K562 (cell line): Measurements from ENCODE around the gene CTNNA3.

Experiments
- DPF2 ChIP-seq: fragments of 450-650 bp; IDR thresholded peaks from 2 replicates; pipeline ENCODE4 v1.6.1; 2016
- HEY1 ChIP-seq: fragments of 250-450 bp; sonication (Bioruptor Pico); IDR thresholded peaks from 2 replicates; pipeline ENCODE4 v1.5.0; 2020; ENCODE audit warnings: mild to moderate bottlenecking, moderate library complexity, borderline replicate concordance
- NELFE ChIP-seq: IDR thresholded peaks from 2 replicates; pipeline ENCODE4 v1.6.1; 2011; ENCODE audit warnings: mild to moderate bottlenecking; ENCODE audit not compliant: insufficient read depth, insufficient read length
- NR2C2 ChIP-seq, 2 experiments: fragments of 200-800 bp in 1 of 2; sonication (Bioruptor generic) in 1 of 2; sonication (generic) in 1 of 2; formaldehyde crosslinking in 1 of 2; IDR thresholded peaks; 2 replicates each; pipeline versions ENCODE4 v1.6.1 to v1.8.0; 2016 to 2022; ENCODE audit warnings: mild to moderate bottlenecking in 1 of 2, missing compliant biosample characterization in 1 of 2, missing genetic modification characterization in 1 of 2, missing genetic modification reagents in 1 of 2
- POLR2G ChIP-seq: fragments of 200-400 bp; formaldehyde crosslinking; IDR thresholded peaks from 2 replicates; pipeline ENCODE4 v1.6.1; 2017; ENCODE audit warnings: low read depth, mild to moderate bottlenecking, antibody characterized with exemption, low read length, moderate library complexity
- RAD21 ChIP-seq, 2 experiments: fragments of 250-450 bp in 1 of 2; fragments of 450-650 bp in 1 of 2; sonication (Bioruptor Pico) in 1 of 2; formaldehyde crosslinking in 1 of 2; IDR thresholded peaks in 1 of 2; conservative IDR thresholded peaks in 1 of 2; 2 replicates each; pipeline versions ENCODE4 v1.4.0 to v1.8.0; 2020 to 2022; ENCODE audit warnings: mild to moderate bottlenecking in 2 of 2, moderate library complexity in 1 of 2
- SETDB1 ChIP-seq: IDR thresholded peaks from one replicate; pipeline ENCODE4 v1.6.1; 2012; ENCODE audit warnings: low read length, control low read depth, inconsistent platforms
- YY1 ChIP-seq, 3 experiments: IDR thresholded peaks; 2 replicates each; pipeline ENCODE4 v1.6.1; 2011; ENCODE audit warnings: low read length in 2 of 3, mild to moderate bottlenecking in 2 of 3, moderate library complexity in 2 of 3, borderline replicate concordance in 1 of 3, control low read depth in 1 of 3, low read depth in 1 of 3; ENCODE audit not compliant: insufficient read depth in 3 of 3, insufficient replicate concordance in 2 of 3, control insufficient read depth in 1 of 3, insufficient read length in 1 of 3; ENCODE audit errors: extremely low read depth in 1 of 3

DNA sequence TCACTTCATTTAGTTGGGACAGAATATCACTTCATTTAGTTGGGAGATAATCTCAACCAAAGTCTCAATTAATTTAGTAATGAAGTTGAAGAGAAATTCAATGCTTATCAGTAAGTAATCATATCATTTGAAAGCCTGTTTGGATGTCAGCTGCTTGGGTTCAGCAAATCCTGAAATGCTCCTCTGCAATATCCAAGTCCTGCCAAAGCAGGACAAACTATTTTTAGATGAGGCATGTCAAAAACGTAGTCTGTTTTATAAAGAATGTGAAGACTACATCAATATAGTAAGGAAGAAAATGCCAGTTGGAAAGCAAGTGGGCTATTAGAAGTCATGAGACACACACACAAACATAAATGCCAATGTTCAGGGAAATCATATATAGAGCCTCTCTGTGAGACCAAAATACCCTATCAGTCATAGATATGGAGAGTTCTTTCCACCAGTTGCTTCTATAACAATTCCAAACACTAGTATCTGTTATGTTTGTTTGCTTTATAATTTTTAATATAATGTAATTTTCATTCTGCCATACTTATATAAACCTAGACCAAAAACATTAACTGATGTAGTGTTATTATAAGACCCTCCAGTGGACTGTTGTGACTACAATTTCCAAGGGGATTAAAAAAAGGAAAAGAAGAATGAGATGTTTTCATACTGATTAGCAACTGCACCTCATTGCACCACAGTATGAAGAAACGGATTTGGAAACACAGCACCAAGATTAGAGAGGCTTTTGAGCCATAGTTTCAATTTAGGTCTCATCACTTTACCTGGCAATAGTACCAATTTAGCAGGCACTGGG, 609.5 kb downstream of the CTNNA3 start:
- TF ChIP-seq YY1 (IDR thresholded peaks at IDR 0.05; ENCODE audit: borderline replicate concordance in 1 of 3, control insufficient read depth in 1 of 3, extremely low read depth in 1 of 3, insufficient read depth in 3 of 3, insufficient read length in 1 of 3, insufficient replicate concordance in 2 of 3, low read depth in 1 of 3, low read length in 2 of 3) (no peak), DPF2 (no peak), POLR2G (no peak), SETDB1 (no peak), NELFE (no peak), NR2C2 (CRISPR knock-in tag; IDR thresholded peaks at IDR 0.05) (no peak), NR2C2 (tag; IDR thresholded peaks at IDR 0.05) (no peak), HEY1 (CRISPR knock-in tag) (no peak), RAD21 (CRISPR knock-in tag; conservative IDR thresholded peaks at IDR 0.05 in 1 of 2, IDR thresholded peaks at IDR 0.05 in 1 of 2) (no peak)
